AG20443 (cell line): Measurements from ENCODE around the gene SLC35E1.
"Not testable (repeated sequence)": the region's sequence is repeated elsewhere in the genome, so short reads cannot be mapped to it uniquely, and the experiment has no call there.

Experiments used
- DNase-seq: peaks from one replicate; pipeline ENCODE4 v3.0.0; 2012; ENCODE audit warnings: low spot score, mixed read lengths

SLC35E1 gene

DNA sequence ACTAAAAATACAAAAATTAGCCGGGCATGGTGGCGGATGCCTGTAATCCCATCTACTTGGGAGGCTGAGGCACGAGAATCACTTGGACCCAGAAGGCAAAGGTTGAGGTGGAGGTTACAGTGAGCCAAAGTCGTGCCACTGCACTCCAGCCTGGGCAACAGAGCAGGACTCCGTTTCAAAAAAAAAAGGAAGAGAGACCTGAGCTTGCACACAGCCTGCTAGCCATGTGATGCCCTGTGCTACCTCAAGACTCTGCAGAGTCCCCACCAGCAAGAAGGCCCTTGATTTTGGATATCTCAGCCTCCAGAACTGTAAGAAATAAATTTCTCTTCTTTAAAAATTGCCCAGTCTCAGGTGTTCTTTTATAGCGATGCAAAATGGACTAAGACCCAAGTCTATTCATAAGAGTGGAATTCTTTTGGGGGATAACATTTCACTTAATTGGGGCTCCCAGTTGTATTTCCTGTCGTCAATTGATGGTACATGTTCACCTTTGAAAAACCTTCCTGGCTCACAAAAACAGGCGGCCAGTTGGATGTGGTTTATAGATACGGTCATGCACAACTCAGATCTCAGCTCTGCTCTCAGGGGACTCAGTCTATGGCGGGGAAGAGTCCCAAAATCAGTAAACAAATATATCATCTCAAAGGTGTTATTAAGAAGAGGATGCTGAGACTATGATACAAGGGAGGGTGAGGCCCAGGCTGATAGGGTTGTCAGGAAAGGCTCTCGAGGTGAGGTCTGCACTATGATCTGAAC lies 27.6 kb downstream of the SLC35E1 start:
- DNase-seq: no peak

DNA sequence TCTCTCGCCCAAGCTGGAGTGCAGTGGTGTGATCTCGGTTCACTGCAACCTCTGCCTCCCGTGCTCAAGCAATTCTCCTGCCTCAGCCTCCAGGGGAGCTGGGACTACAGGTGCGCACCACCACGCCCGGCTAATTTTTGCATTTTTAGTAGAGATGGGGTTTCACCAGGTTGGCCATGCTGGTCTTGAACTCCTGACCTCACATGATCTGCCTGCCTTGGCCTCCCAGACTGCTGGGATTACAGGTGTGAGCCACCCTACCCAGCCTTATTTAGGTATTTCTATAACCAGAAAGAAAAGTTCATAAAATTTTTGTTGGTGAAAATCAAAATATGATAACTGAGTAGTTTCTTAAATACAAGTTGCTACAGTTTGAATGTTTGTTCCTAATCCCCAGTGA lies 28.5 kb downstream of the SLC35E1 start:
- not testable (repeated sequence) for DNase-seq

DNA sequence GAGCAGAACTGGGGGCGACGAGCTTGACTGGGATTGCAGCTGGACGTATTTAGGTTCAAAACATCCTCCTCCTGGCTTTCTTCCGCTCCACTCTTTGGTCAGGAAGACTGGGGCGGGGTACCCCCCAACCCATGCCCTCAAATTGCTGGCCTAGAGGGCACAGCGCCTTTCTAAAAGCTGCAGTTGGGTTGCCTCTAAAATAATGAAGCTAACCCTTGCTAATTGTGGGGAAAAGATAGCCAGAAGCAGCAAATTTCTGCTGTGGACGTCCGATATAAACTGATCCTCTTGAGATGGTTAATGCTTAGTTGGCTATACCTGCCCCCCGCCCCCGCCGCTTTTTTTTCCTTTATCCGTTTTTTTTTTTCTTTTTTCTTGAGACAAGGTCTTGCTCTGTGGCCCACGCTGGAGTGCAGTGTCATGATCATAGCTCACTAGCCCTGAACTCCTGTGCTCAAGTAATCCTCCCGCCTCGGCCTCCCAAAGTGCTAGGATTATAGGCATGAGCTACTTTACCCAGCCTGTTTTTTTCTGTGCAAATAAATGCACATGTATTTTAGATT lies 29.2 kb downstream of the SLC35E1 start:
- DNase-seq: no peak

DNA sequence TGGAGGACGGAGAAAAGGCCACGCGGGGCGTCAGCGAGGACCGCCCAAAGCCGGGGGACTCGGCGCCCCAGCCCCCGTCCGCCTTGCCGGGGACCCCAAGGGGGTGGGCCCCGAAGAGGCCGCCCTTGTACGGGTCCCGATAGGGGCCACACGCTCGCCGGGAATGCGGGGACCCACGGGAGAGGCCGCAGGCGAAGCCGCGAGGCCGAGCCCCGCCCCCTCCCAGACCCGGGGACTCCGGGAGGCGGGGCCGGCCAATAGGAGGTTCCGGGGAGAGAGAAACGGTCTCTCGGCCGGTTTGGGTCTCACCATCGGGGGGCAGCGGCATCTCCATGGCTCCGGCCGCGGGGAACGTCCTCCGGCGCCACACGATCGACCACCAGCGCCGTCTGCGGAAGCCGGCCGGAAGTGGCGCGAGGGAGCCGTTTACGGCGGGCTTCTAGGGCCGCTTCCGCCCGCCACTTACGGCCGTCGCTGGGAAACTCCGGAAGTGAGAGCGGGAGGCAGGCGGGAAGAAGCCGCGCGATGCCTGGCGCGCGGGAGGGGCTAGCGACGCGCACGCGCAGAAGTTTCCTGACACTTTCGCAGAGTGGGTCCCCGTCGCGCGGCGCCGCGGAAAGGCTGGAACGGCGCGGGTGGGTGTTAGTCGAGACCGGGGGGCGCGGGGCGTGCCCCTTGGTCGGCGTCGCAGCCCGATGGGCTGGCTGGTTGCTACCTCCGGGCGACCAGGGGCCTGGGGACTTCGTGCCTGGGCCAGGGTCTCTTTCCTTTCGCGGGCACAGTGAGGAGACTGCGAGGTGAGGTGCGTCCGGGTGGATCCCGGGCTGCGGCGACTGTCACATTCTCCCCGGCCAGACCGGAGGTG lies 29.9 kb downstream of the SLC35E1 start, which contains the start of gene CHERP:
Gene CHERP, minus strand, starts transcription at position 393 of the 865 bp plus-strand sequence. Its CDS starts 59 bp downstream, at position 334.
- peak; percentile 99 for DNase-seq

DNA sequence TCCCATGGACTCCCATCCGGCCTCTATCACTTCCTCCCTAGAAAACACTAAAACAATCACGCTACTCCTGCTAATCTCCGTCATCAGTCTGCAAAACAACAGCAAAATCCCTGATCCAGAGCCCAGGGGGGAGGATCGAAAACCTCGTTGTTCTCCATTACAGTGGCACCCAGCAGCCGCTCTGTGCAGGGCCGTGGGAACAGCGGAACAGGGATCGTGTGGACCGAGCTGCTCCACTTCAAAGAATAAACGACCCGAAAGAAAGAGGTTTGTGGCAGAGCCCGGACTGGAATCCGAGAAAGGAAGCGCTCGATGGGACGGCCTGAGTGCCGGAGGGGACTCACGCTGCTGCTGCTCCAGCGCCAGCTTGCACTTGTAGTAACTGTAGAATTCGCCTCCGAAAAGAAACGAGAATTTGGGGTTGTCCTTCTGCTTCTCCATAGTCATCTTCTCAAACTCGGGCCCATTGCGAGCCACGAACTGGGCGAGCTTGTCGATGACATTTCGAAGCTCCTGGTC lies 30.6 kb downstream of the SLC35E1 start:
- peak; percentile 33 for DNase-seq

DNA sequence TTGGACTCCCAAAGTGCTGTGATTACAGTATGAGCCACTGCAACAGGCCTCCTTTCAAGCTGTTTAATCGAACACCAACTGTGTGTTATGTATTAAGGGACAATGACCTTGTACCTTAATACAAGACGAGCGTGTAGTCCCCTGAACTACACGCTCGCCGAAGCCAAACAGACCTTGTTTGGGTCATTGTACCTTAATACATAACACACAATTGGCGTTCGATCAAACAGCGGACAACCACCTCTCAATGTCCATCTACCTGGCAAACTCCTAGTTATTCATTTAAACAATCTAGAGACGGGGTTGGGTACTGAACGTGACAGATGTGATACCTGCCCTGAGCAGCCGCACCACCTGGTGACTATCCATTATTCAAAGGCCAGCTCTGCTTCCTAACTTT lies 31.3 kb downstream of the SLC35E1 start:
- DNase-seq: no peak

DNA sequence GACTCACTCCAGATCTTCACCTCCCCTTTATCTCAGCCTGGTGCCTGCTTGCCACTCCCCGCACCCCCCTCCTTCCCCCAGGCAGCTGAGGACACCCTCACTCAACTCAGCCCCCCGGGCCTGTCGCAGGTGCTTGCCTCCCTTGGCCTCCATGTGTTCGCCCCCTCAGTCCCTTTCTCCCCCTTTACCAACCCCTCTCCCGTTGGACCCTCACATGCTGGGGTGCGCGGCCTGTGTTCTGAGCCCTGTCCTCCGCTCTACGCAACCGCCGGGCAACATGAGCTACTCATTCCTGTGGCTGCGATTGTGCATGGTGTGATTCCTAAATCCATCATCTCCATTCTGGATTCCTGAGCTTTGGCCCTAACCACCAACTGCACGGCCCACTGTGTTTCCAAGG lies 35.1 kb downstream of the SLC35E1 start:
- no peak for DNase-seq

DNA sequence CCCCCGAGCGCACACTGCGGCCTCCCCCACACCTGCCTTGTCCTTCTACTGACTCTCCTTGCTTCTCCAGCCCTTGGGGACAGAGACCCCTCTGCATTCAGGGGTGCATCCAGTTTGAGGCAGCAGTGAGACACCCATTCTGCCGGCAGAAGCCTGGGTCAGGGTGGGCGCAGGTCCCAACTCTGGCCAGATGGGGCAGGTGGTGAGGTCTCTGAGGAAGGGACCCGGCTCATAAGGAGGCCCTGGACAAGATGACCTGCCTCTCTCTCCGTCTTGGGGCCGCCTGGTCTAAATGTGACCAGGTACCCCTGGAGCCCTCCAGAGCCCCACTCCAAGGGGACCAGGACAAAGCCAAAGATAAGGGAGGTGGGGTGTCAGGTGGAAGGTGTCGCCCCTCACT lies 36.1 kb downstream of the SLC35E1 start:
- DNase-seq: no peak

DNA sequence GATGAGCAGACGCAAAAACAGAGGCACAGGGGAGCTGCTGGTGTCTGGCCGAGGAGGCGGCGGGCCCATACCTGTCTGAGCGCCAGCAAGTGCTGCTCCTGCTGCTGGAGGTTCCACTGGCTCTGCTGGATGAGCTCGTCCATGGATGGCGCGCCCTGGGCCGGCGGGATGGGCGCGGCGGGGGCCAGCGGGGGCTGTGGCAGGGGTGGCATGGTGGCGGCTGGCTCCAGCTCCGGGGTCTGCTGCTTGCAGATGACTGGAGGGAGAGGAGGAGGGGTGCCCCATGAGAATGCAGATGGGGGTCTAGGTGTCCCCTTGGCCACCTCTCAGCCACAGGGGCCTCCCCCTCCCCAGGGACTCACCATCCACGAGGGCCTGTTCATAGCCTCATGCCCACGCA lies 36.8 kb downstream of the SLC35E1 start:
- DNase-seq: no peak

DNA sequence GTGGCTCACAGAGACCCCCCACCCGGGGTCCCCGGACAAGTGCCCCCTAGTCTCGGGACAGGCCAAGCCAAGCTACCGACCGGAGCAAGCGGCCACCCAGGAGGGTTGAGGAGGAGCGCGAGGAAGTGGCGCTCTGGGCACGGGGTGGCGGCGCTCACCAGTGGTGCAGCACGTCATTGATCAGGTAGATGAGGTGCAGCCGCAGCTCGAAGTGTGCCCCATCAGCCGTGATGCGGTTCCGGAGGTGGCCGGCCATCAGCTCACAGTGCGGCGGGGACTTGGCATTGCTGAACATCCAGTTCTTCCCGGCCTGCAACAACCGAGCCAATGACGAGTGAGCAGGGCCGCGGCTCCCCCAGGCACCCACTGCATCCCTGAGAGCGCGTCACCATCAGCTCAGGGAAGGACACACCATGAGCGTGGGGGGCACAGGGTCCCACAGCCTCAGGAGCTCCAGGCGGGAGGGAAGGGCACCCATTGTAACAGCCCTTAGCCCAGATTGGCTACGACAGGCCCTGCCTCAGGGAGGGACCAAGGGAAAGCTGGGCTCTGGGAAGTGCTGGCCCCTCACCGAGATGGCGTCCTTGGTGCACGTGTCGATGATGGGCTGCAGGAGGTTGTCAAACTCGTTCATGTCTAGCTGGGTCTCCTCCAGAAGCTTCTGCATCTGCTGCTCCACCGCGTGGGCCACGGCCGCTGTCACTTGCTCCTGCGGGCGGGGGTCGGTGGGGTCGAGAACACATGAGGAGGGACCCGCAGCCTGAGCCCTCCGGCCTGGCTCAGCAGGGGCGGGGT lies 39.6 kb downstream of the SLC35E1 start:
- no peak for DNase-seq

DNA sequence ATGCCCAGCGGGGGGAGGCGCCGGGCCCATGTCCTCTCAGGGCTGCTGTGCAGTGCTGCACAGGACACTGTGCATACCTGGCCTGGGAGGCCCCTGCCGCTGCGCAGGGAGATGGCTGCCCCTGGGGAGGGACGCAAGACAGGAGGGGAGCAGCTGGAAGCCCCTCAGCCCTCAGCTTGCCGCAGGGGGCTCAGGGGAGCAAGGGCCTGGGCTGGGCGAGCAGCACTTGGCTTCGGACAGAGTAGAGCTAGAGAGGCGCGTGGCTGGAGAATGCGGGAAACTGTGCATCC lies 40.9 kb downstream of the SLC35E1 start:
- DNase-seq: no peak

DNA sequence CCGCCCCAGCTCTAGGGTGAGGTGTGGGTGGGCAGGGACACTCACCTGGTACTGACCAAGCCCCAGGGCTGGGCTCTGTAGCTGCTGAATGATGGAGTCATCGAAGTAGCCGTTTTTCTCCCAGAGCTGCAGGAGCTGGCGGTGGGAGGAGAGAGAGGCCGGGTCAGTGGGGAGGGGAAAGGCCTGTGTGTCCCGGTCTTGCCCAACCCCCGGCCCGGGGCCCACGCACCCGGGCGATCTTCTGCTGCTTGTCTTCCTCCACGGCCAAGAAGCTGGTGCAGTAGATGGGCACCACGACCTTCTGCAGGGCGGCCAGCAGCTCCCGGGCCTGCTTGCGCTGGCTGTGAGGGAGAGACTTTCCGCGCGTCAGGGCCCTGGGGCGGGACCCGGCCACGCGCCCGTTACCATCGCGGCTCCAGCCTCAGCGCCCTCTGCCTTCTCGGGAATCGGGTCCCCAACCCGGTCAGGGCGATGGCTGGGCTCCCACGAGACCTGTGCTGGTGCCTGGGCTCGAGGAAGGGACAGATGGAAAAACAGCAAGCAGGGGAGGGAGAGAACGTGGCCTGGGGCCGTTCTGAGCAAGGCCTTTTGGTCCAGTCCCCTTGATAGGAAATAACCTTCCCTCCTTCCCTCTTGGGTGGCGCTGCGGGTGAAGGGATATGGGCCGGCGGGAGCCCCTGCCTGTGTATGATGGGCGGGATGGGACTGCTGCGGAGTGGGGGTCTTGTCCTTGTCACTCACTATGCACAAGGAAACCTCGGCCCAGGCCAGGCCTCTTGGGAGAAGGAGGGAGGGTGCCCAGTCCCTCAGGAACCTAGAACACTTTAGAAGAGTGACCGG lies 41.5 kb downstream of the SLC35E1 start:
- no peak for DNase-seq

DNA sequence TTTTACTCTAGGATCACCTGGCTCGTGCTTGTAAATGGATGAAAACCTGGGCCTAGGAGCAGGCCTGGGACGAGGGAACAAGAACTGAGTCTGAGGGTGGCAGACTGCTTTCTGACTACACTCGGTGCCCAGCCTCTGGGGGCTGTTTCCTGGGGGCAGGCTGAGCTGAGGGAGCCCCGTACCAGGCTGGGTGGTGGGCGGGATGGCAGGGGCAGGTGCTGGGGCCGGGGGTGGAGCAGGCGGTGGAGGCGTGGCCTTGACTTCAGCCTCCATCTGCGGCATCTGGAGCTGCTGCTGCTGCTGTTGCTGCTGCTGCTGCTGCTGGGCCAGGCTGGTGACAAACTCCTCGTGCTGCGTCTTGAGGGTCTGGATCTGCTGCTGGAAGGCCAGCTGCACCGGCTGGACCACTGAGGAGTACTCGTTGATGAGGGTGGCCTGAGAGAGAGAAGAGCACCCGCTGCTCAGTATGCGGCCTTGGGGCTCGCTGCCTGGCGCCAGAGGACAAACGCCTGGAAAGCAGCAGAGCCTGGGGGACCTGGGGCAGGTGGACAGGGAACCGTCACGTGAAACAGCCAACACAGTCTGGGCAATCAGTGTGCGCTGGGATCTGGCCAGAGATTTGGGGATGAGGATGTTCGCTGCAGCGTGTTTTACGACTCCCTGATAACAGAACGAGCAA lies 42.6 kb downstream of the SLC35E1 start:
- no peak for DNase-seq

DNA sequence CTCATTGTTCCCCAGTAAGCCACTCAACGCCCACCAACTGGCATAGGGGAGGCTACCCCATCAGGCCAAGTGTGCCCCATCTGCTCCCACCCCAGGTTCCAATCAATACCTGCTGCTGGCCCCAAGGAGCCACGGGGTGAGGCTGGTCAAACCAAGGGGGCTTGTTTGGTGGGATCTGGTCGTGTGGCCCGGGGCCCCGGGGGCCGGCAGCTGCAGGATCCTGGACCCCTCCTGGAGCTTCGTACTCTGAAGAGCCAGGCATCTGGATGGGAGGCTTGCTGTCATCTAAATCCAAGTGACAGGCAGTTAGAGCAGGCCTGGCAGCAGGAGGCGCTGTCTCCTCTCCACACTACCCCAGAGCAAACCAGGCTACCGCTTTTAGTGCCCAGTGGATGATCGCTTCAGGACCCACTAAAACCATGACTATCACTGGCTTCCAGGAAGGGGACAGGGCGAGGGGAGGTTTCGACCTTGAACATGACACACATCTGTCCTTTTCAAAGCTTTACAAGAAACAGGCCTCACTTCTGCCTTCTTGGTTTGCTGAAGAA lies 44.2 kb downstream of the SLC35E1 start:
- no peak for DNase-seq

DNA sequence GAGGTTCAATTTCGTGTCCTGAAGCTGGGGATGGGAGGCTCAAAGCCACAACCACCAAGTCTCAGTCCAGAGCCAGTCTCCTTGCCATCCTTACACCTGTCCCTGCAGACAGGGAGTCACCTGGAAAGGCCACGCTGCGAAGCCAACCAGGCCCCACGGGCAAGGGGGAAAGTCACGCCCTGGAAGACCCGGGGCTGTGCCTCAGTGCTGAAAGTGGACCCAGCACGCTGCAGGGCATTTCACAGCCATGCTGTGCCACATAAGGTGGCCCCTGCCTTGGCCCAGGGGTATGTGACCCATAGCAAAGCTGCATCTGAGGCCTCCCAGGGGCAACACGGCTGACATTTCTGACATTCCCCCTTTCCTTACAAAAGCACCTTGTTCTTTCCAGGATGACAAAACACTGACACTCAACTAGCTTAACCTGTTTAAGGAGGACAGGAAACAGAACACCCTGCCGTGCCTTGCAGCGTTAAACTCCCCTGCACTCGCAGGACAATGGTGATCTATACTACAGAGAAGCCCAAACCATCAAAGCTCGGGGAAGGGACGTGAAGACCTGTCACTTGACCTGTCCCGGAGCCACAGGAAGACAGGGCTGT lies 44.8 kb downstream of the SLC35E1 start:
- peak; percentile 2 for DNase-seq

DNA sequence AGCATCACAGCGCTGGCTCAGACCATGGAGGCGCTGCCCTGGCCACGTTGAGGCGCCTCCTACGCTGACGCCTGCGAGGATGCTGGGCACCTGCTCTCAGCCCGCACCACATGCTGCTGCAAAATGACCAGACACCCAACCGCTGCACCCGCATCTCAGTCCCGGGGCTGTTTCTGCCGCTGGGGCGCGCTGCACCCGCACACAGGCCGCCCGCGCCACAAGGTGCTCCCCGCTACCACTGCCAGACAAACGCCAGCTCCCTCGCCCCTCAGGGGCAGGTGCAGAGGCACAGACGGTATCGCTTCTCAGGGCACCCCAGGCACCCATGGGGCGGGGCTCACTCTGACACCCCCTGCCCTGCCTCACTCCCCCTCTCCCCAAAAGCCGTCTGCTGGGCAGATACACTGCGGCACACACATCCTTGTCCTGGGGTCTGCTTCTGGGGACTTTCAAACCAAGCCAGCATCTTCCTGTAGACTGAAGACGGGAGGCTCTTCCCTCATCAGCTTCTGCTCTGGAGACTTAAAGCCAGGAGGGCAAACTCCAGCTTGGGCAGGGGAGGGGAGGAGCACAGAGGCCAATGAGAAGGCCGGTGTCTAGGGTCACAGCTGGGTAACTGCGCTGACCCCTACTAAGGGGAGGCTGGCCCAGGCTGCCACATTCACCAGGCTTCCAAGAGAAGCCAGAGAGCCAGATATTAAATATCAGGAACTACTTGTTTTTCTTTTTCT lies 46.3 kb downstream of the SLC35E1 start:
- peak; percentile 5 for DNase-seq

DNA sequence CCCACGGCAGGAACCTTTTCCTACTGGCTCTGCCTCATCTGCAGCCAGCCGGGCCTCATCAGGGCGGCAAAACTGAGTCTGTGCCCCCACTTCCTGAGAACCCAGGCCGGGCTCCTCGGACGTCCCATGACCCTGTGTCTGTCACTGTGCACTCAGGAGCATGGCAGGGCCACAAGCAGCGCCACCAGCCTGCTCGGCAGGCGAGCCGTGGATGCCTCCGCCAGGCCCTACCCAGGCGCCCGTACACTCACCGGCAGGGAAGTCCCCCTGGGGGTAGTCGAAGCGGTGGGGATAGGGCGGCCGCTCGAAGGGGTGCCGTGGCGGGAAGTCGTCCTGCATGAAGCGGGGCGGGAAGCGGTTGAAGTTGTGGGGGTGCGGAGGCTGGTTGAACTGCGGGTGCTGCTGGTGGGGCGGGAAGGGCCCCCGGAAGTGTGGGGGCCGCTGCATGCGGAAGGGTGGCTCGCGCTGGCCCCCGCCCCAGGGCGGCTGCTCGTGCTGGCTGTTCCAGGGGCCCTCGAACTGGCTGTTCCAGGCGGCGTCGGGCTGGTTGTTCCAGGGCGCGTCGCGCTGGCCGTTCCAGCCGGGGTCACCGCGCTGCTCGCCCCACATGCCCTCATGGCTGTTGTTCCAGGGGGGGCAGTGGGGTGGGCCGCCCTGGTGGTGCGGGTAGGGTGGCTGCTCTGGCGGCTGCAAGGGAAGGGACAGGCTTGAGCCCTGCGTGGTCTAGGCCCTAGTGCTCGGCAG lies 47.1 kb downstream of the SLC35E1 start:
- DNase-seq: peak; percentile 5
